Choroid plexus epithelial cell (primary cell): Measurements from ENCODE around the gene PPP1R13B.

Experiments
- DNase-seq: peaks from one replicate; pipeline ENCODE4 v3.0.0-alpha.2; 2010; ENCODE audit warnings: low read depth
- H3K4me3 ChIP-seq: 2 replicates; pipeline ENCODE4 v1.5.1; 2011; ENCODE audit warnings: low read depth, mild to moderate bottlenecking, control low read depth, low read length, moderate library complexity
- TF ChIP-seq, protein P1 (sequence below): conservative IDR thresholded peaks from 2 replicates; pipeline ENCODE4 v1.5.1; 2011; ENCODE audit warnings: low read depth, mild to moderate bottlenecking, control low read depth, inconsistent platforms, low read length, moderate library complexity

PPP1R13B gene

DNA sequence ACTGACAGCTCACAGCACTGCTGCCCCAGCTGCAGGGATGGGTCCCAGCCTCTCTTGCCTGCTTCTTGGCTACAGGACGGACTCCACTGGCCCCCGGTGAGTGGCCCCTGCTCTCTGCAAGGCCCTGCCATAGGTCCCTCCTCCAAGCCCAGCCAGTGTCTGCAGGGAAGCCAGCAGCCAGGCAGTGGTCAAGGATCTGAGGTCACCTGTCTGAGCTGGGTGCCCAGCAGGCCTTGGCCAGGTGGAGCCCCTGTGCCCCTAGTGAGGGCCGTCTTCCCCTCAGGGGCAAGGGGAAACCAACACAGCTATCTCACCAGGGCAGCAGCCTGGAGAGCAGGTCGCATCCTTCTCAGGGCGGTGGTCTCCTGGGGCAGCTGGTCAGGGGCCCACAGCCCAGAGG lies 145.3 kb downstream of the PPP1R13B start:
- no peak overlapping the region for H3K4me3 ChIP-seq
- DNase-seq, result no peak
- TF ChIP-seq, protein P1, sequence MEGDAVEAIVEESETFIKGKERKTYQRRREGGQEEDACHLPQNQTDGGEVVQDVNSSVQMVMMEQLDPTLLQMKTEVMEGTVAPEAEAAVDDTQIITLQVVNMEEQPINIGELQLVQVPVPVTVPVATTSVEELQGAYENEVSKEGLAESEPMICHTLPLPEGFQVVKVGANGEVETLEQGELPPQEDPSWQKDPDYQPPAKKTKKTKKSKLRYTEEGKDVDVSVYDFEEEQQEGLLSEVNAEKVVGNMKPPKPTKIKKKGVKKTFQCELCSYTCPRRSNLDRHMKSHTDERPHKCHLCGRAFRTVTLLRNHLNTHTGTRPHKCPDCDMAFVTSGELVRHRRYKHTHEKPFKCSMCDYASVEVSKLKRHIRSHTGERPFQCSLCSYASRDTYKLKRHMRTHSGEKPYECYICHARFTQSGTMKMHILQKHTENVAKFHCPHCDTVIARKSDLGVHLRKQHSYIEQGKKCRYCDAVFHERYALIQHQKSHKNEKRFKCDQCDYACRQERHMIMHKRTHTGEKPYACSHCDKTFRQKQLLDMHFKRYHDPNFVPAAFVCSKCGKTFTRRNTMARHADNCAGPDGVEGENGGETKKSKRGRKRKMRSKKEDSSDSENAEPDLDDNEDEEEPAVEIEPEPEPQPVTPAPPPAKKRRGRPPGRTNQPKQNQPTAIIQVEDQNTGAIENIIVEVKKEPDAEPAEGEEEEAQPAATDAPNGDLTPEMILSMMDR, result no peak

GRCh38 chr14:103700753-103701490 lies 146.5 kb downstream of the PPP1R13B start:
- no peak for DNase-seq
- no peak overlapping the region for H3K4me3 ChIP-seq
- TF ChIP-seq, protein P1, result no peak

- H3K4me3 ChIP-seq, result no peak overlapping the region
- TF ChIP-seq, protein P1, result no peak
- DNase-seq, result no peak
Measured at GRCh38 chr14:103699901-103700752, 147.2 kb downstream of the PPP1R13B start.

- no peak overlapping the region for H3K4me3 ChIP-seq
- no peak for DNase-seq
- TF ChIP-seq, protein P1, result no peak
Measured at GRCh38 chr14:103699261-103699661, 148.1 kb downstream of the PPP1R13B start.

DNA sequence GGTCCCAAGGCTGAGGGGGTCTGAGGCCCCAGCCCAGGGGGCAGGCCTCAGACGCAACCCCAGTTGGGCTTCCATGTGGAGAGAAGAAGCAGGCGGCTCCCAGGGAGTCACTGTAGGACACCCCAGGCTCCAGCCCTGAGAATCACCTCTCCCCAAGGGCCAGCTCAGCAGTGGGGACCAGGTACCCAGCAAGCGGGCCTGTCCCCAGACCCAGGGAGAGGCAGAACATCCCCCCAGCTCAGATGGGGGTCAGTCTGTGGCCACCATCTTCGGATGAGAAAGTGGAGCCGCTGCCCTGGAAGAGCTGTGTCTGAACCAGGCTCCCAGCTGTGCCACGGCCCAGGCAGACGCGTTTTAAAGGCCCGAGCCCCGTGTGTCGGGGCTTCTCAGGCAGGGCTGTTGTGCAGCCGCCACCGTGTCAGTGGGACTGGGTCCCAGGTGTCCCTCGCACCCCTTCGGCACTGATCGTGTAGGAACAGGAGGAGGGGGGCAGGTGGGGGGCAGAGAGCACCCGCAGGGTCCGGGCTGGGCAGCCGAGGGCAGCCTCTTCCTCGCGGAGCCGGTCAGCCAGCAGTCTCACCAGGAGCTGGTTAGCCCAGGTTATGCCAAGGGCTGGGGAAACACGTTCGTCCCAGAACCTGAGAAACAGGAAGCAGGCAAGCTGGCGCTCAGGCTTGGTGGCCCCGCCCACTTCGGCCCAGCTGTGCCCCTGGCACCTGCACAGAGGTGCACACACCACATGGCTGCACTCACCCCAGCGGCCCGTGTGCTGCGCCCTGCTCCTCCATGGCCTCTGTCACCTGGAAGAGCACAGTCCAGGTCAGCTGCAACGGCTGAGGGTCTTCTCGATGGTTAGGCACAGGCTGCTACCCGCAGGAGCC lies 148.8 kb downstream of the PPP1R13B start:
- DNase-seq, result no peak
- TF ChIP-seq, protein P1, result no peak
- no peak overlapping the region for H3K4me3 ChIP-seq

GRCh38 chr14:103697603-103698379 lies 149.6 kb downstream of the PPP1R13B start:
- TF ChIP-seq, protein P1, result no peak
- no peak overlapping the region for H3K4me3 ChIP-seq
- no peak for DNase-seq
